ENCODE measurements around the gene PCK2.
"Not testable (repeated sequence)": the region's sequence is repeated elsewhere in the genome, so short reads cannot be mapped to it uniquely, and the experiment has no call there.

The PCK2 gene

DNA sequence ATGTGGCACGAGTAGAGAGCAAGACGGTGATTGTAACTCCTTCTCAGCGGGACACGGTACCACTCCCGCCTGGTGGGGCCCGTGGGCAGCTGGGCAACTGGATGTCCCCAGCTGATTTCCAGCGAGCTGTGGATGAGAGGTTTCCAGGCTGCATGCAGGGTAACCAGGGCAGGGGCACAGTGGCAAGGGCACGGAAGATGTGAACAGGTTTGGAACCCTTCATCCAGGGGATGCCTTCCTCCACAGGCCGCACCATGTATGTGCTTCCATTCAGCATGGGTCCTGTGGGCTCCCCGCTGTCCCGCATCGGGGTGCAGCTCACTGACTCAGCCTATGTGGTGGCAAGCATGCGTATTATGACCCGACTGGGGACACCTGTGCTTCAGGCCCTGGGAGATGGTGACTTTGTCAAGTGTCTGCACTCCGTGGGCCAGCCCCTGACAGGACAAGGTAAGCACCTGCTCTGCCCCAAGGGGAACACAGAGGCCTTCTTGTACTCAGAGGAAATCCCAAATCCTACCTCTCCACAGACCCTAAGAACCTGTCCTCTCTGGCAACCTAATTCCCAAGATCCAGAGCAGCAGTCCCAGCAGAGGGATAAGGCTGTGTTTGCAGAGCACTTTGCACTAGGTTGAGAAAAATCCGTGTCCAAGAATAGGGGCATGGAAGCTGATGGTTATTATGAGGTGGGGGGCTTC, 4.3 kb downstream of the PCK2 start:
- TF ChIP-seq, protein P1, sequence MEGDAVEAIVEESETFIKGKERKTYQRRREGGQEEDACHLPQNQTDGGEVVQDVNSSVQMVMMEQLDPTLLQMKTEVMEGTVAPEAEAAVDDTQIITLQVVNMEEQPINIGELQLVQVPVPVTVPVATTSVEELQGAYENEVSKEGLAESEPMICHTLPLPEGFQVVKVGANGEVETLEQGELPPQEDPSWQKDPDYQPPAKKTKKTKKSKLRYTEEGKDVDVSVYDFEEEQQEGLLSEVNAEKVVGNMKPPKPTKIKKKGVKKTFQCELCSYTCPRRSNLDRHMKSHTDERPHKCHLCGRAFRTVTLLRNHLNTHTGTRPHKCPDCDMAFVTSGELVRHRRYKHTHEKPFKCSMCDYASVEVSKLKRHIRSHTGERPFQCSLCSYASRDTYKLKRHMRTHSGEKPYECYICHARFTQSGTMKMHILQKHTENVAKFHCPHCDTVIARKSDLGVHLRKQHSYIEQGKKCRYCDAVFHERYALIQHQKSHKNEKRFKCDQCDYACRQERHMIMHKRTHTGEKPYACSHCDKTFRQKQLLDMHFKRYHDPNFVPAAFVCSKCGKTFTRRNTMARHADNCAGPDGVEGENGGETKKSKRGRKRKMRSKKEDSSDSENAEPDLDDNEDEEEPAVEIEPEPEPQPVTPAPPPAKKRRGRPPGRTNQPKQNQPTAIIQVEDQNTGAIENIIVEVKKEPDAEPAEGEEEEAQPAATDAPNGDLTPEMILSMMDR (IDR thresholded peaks at IDR 0.05; ENCODE audit: low read length, missing control alignments) = no peak
- H3K4me3 ChIP-seq (replicated peaks; ENCODE audit: low read depth, low read length) = no peak overlapping the region
- DNase-seq (ENCODE audit: low read depth) = no peak

GRCh38 chr14:24098927-24099813, 5.1 kb downstream of the PCK2 start:
- H3K4me3 ChIP-seq (replicated peaks; ENCODE audit: low read depth, low read length) = no peak overlapping the region
- TF ChIP-seq, protein P1 (IDR thresholded peaks at IDR 0.05; ENCODE audit: low read length, missing control alignments) = no peak
- DNase-seq (ENCODE audit: low read depth) = no peak

GRCh38 chr14:24100197-24100981, 6.3 kb downstream of the PCK2 start:
- DNase-seq (ENCODE audit: low read depth) = no peak
- no peak overlapping the region for H3K4me3 ChIP-seq (replicated peaks; ENCODE audit: low read depth, low read length)
- TF ChIP-seq, protein P1 (IDR thresholded peaks at IDR 0.05; ENCODE audit: low read length, missing control alignments) = no peak

GRCh38 chr14:24100982-24101494, 6.9 kb downstream of the PCK2 start:
- TF ChIP-seq, protein P1 (IDR thresholded peaks at IDR 0.05; ENCODE audit: low read length, missing control alignments) = no peak
- no peak overlapping the region for H3K4me3 ChIP-seq (replicated peaks; ENCODE audit: low read depth, low read length)
- no peak for DNase-seq (ENCODE audit: low read depth)

DNA sequence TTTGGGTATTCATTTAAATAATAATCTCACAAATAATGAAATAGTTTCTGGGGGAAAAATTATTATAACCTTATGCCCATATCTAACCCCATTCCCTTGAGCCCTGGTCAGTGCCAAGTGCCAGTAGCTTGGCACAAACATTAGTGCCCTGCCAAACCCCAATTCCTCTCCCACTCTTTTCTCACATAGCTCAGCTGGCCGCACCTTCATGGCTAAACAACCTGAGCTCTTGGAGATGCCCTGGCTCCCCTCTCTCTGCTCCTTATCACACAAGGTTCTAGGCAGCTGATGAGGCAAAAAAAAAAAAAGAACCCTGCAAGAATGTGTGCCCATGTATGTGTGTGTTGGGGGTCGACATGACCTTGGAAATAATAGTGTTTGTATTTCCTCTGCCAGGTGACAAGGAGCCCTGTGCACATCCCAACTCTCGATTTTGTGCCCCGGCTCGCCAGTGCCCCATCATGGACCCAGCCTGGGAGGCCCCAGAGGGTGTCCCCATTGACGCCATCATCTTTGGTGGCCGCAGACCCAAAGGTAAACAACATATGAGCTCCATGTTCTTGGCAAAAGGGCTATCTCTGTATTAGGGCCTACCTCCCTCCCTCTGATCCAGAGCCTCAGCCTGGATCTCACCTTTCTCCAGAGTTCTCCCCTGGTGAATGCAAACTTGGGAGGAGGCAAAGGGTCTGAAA, 8.4 kb downstream of the PCK2 start:
- TF ChIP-seq, protein P1 (IDR thresholded peaks at IDR 0.05; ENCODE audit: low read length, missing control alignments) = no peak
- H3K4me3 ChIP-seq (replicated peaks; ENCODE audit: low read depth, low read length) = no peak overlapping the region
- DNase-seq (ENCODE audit: low read depth) = no peak

DNA sequence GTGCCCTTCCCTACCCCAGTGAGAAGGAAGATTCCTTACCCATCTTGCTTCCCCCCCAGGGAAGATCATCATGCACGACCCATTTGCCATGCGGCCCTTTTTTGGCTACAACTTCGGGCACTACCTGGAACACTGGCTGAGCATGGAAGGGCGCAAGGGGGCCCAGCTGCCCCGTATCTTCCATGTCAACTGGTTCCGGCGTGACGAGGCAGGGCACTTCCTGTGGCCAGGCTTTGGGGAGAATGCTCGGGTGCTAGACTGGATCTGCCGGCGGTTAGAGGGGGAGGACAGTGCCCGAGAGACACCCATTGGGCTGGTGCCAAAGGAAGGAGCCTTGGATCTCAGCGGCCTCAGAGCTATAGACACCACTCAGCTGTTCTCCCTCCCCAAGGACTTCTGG, 9.3 kb downstream of the PCK2 start:
- no peak overlapping the region for H3K4me3 ChIP-seq (replicated peaks; ENCODE audit: low read depth, low read length)
- TF ChIP-seq, protein P1 (IDR thresholded peaks at IDR 0.05; ENCODE audit: low read length, missing control alignments) = no peak
- no peak for DNase-seq (ENCODE audit: low read depth)

DNA sequence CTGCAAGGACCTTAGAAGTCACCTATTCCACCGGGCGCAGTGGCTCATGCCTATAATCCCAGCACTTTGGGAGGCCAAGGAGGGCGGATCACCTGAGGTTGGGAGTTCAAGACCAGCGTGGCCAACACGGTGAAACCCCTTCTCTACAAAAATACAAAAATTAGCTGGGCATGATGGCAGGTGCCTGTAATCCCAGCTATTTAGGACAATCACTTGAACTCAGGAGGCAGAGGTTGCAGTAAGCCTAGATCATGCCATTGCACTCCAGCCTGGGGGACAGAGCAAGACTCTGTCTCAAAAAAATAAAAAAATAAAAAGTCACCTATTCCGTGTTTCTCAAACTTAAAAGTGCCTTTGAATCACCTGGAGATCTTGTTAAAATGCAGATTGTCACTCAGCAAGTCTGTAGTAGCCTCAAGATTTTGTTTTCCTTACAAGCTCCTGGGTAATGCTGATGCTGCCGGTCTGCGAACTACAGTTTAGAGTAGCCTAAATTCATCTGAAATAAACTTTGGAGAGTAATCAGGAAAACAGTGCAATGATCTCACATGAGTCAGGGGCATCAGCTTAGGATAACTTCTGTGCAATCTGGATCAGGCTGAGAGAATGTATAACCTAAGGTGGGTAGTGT, 11.6 kb downstream of the PCK2 start:
- not testable (repeated sequence) for DNase-seq (ENCODE audit: low read depth); H3K4me3 ChIP-seq (replicated peaks; ENCODE audit: low read depth, low read length)
